H9 (cell line): ENCODE measurements around the gene SLC6A8. TPM values are rescaled to one million over a fixed set of nuclear protein-coding genes. Genes with fewer than 3 reads are reported as not detected.

Experiments
- DNase-seq: peaks from one replicate; pipeline ENCODE4 v3.0.0-alpha.2; 2017
- H2AFZ ChIP-seq: one replicate; pipeline ENCODE4 v1.6.1; 2013; ENCODE audit warnings: mild to moderate bottlenecking, low read length, control low read depth, moderate library complexity
- H2AK5ac ChIP-seq: 2 replicates; pipeline ENCODE4 v1.6.1; 2013; ENCODE audit warnings: low read length, control low read depth, mixed read lengths; ENCODE audit not compliant: insufficient read length
- H2BK120ac ChIP-seq: one replicate; pipeline ENCODE4 v1.6.1; 2013; ENCODE audit warnings: low read depth, mild to moderate bottlenecking, low read length, control low read depth, inconsistent platforms; ENCODE audit not compliant: poor library complexity, severe bottlenecking
- H2BK12ac ChIP-seq: 2 replicates; pipeline ENCODE4 v1.6.1; 2013; ENCODE audit warnings: low read length, control low read depth, mixed read lengths, low read depth; ENCODE audit not compliant: insufficient read length
- H2BK15ac ChIP-seq: 2 replicates; pipeline ENCODE4 v1.6.1; 2013; ENCODE audit warnings: low read depth, low read length, control low read depth
- H2BK20ac ChIP-seq: one replicate; pipeline ENCODE4 v1.6.1; 2013; ENCODE audit warnings: low read depth, mild to moderate bottlenecking, low read length, control low read depth, inconsistent platforms; ENCODE audit not compliant: poor library complexity, severe bottlenecking
- H2BK5ac ChIP-seq: 2 replicates; pipeline ENCODE4 v1.6.1; 2013; ENCODE audit warnings: low read length, control low read depth, mixed read lengths; ENCODE audit not compliant: insufficient read length
- H3K14ac ChIP-seq: 2 replicates; pipeline ENCODE4 v1.6.1; 2013; ENCODE audit warnings: low read length, control low read depth; ENCODE audit not compliant: insufficient read depth
- H3K18ac ChIP-seq: 2 replicates; pipeline ENCODE4 v1.6.1; 2013; ENCODE audit warnings: low read depth, mild to moderate bottlenecking, mixed read lengths, low read length, control low read depth; ENCODE audit not compliant: insufficient read length
- H3K23ac ChIP-seq: 2 replicates; pipeline ENCODE4 v1.6.1; 2013; ENCODE audit warnings: low read length, control low read depth, mixed read lengths, low read depth; ENCODE audit not compliant: insufficient read length
- H3K23me2 ChIP-seq: 2 replicates; pipeline ENCODE4 v1.6.1; 2013; ENCODE audit warnings: low read depth, mild to moderate bottlenecking, mixed read lengths, low read length, control low read depth; ENCODE audit not compliant: insufficient read length, poor library complexity, severe bottlenecking
- H3K27ac ChIP-seq: 2 replicates; pipeline ENCODE4 v1.5.1; 2013; ENCODE audit warnings: low read length, control low read depth, mixed read lengths, low read depth; ENCODE audit not compliant: insufficient read length
- H3K27me3 ChIP-seq: 2 replicates; pipeline ENCODE4 v1.6.1; 2013; ENCODE audit warnings: low read length, control low read depth, inconsistent platforms; ENCODE audit not compliant: insufficient read depth
- H3K4ac ChIP-seq: 2 replicates; pipeline ENCODE4 v1.6.1; 2013; ENCODE audit warnings: low read depth, mild to moderate bottlenecking, control low read depth, inconsistent platforms, low read length, moderate library complexity
- H3K4me1 ChIP-seq: 2 replicates; pipeline ENCODE4 v1.6.1; 2013; ENCODE audit warnings: low read length, control low read depth, inconsistent platforms; ENCODE audit not compliant: insufficient read depth
- H3K4me2 ChIP-seq: 2 replicates; pipeline ENCODE4 v1.6.1; 2013; ENCODE audit warnings: low read length, control low read depth, mixed read lengths; ENCODE audit not compliant: insufficient read length, insufficient read depth
- H3K56ac ChIP-seq: 2 replicates; pipeline ENCODE4 v1.6.1; 2013; ENCODE audit warnings: low read depth, mild to moderate bottlenecking, mixed read lengths, low read length, control low read depth; ENCODE audit not compliant: insufficient read length
- H3K79me1 ChIP-seq: 2 replicates; pipeline ENCODE4 v1.6.1; 2013; ENCODE audit warnings: low read depth, mild to moderate bottlenecking, moderate library complexity, low read length, control low read depth, inconsistent platforms; ENCODE audit not compliant: insufficient read depth, poor library complexity, severe bottlenecking
- H3K79me2 ChIP-seq: 2 replicates; pipeline ENCODE4 v1.6.1; 2013; ENCODE audit warnings: low read length, control low read depth, inconsistent platforms; ENCODE audit not compliant: insufficient read depth
- H3K9ac ChIP-seq: 2 replicates; pipeline ENCODE4 v1.6.1; 2013; ENCODE audit warnings: low read length, control low read depth, mixed read lengths; ENCODE audit not compliant: insufficient read length; ENCODE audit errors: extremely low read depth
- H3K9me3 ChIP-seq: one replicate; pipeline ENCODE4 v1.6.1; 2013; ENCODE audit warnings: low read depth, low read length, inconsistent platforms; ENCODE audit not compliant: control insufficient read depth
- H3T11ph ChIP-seq: one replicate; pipeline ENCODE4 v1.6.1; 2013; ENCODE audit warnings: mild to moderate bottlenecking, low read length, control low read depth, inconsistent platforms
- H4K20me1 ChIP-seq: one replicate; pipeline ENCODE4 v1.6.1; 2013; ENCODE audit not compliant: control insufficient read depth, insufficient read length, insufficient read depth
- H4K5ac ChIP-seq: 2 replicates; pipeline ENCODE4 v1.6.1; 2013; ENCODE audit warnings: low read depth, mild to moderate bottlenecking, mixed read lengths, low read length, control low read depth; ENCODE audit not compliant: insufficient read length
- H4K8ac ChIP-seq: replicated peaks from 2 replicates; pipeline ENCODE4 v1.6.1; 2013; ENCODE audit warnings: low read length, control low read depth, mixed read lengths, low read depth; ENCODE audit not compliant: insufficient read length
- H4K91ac ChIP-seq: 2 replicates; pipeline ENCODE4 v1.6.1; 2013; ENCODE audit warnings: low read depth, mild to moderate bottlenecking, moderate library complexity, mixed read lengths, low read length, control low read depth; ENCODE audit not compliant: insufficient read length
- H3K27ac Mint-ChIP-seq, 3 experiments: 2 replicates in 2 of 3; 3 replicates in 1 of 3; pipeline ENCODE4 v1.8.0; 2020 to 2021; ENCODE audit warnings: mixed read lengths in 3 of 3, mild to moderate bottlenecking in 1 of 3, moderate library complexity in 1 of 3
- H3K27me3 Mint-ChIP-seq: 2 replicates; pipeline ENCODE4 v1.8.0; 2021; ENCODE audit warnings: low read depth, mild to moderate bottlenecking, moderate library complexity, mixed read lengths
- H3K36me3 Mint-ChIP-seq, 3 experiments: 2 replicates in 2 of 3; 3 replicates in 1 of 3; pipeline ENCODE4 v1.8.0; 2020 to 2021; ENCODE audit warnings: low read depth in 3 of 3, mixed read lengths in 3 of 3; ENCODE audit not compliant: insufficient read depth in 1 of 3
- H3K4me1 Mint-ChIP-seq, 2 experiments: 2 replicates each; pipeline ENCODE4 v1.8.0; 2020; ENCODE audit warnings: mixed read lengths in 2 of 2
- H3K4me3 Mint-ChIP-seq, 2 experiments: 2 replicates in 1 of 2; 3 replicates in 1 of 2; pipeline ENCODE4 v1.8.0; 2020 to 2021; ENCODE audit warnings: mild to moderate bottlenecking in 2 of 2, mixed read lengths in 2 of 2, moderate library complexity in 1 of 2
- H3K9me3 Mint-ChIP-seq, 2 experiments: 2 replicates in 1 of 2; 3 replicates in 1 of 2; pipeline ENCODE4 v1.8.0; 2020; ENCODE audit warnings: mild to moderate bottlenecking in 2 of 2, mixed read lengths in 2 of 2, moderate library complexity in 1 of 2
- WGBS: extraction: QIAGEN DNeasy Blood & Tissue Kit; methylation state at CpG from one replicate; pipeline ENCODE4 v1.1.7; 2013; ENCODE audit warnings: missing lambda C conversion rate, low lambda C conversion rate, mixed read lengths; ENCODE audit not compliant: insufficient read length; ENCODE audit errors: extremely low coverage; 5-methylcytosine and 5-hydroxymethylcytosine counted together
- total RNA-seq: library from RNA; stranded (reverse); gene quantifications from 2 replicates; pipeline ENCODE4 v1.2.1, GENCODE V29; 2021
- TF ChIP-seq, protein P1 (sequence below): fragments of 200-600 bp; sonication (generic); conservative IDR thresholded peaks from 3 replicates; pipeline ENCODE4 v1.8.0; 2021; ENCODE audit warnings: antibody characterized with exemption, mild to moderate bottlenecking

The SLC6A8 gene
- total RNA-seq, 1 experiment from 2014 or later: 229 TPM

DNA sequence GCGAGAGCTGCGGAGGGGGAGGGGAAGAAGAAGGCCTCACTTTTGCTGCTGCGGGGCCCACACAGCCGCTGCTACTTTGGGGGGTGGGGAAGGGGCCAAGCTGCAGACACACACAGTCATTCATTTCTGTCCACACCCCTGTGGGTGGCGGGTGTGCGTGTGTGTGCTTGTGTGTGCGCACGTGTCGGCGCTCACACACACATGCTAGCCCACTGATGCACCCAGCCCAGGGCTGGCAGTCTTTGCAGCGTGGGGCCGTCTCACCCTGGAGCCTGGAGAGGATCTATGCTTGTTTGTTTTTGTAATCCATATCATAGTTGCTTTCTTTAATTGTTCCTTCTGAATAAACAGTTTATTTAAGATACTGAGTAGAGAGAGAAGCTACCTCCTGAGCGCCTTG, 36.8 kb upstream of the SLC6A8 start:
- DNase-seq: no peak
- TF ChIP-seq, protein P1, sequence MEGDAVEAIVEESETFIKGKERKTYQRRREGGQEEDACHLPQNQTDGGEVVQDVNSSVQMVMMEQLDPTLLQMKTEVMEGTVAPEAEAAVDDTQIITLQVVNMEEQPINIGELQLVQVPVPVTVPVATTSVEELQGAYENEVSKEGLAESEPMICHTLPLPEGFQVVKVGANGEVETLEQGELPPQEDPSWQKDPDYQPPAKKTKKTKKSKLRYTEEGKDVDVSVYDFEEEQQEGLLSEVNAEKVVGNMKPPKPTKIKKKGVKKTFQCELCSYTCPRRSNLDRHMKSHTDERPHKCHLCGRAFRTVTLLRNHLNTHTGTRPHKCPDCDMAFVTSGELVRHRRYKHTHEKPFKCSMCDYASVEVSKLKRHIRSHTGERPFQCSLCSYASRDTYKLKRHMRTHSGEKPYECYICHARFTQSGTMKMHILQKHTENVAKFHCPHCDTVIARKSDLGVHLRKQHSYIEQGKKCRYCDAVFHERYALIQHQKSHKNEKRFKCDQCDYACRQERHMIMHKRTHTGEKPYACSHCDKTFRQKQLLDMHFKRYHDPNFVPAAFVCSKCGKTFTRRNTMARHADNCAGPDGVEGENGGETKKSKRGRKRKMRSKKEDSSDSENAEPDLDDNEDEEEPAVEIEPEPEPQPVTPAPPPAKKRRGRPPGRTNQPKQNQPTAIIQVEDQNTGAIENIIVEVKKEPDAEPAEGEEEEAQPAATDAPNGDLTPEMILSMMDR: no peak
- Histone ChIP-seq H2BK15ac (no peak overlapping the region), H3K9ac (no peak overlapping the region), H3K9me3 (peaks cover 27% of the 10 kb centered on the region), H2AFZ (no peak overlapping the region), H3K4me1 (no peaks in the 10 kb centered on the region), H2BK20ac (no peak overlapping the region), H3K4me2 (no peak overlapping the region), H3K79me2 (no peaks in the 10 kb centered on the region), H3T11ph (no peak overlapping the region), H3K4ac (no peak overlapping the region), H2BK5ac (no peak overlapping the region), H3K23ac (no peak overlapping the region), H4K8ac (no peak overlapping the region), H3K56ac (no peak overlapping the region), H4K20me1 (peaks cover 2% of the 10 kb centered on the region), H4K91ac (no peak overlapping the region), H3K27ac (no peak overlapping the region), H4K5ac (no peak overlapping the region), H2BK120ac (no peak overlapping the region), H3K27me3 (peaks cover 24% of the 10 kb centered on the region), H2AK5ac (no peak overlapping the region), H2BK12ac (no peak overlapping the region), H3K23me2 (peaks cover 3% of the 10 kb centered on the region), H3K79me1 (no peaks in the 10 kb centered on the region), H3K18ac (no peak overlapping the region), H3K14ac (no peak overlapping the region)
- Mint-ChIP-seq H3K27ac (no peak overlapping the region), H3K36me3 (peaks cover 0 to 2% (median 0%) of the 10 kb centered on the region in 3 experiments; a peak in 3 of 7 replicates), H3K4me3 (no peak overlapping the region; a peak in 1 of 5 replicates), H3K4me1 (peaks cover 2 to 3% of the 10 kb centered on the region in 2 experiments; a peak in 1 of 4 replicates), H3K9me3 (peaks cover 59 to 67% of the 10 kb centered on the region in 2 experiments), H3K27me3 (peaks cover 36% of the 10 kb centered on the region)
- WGBS: no CpG with 5 or more reads among the region's 13 CpGs
